Endothelial cell of umbilical vein (primary cell): ENCODE measurements around the gene RIN2. TPM values are rescaled to one million over a fixed set of nuclear protein-coding genes. Genes with fewer than 3 reads are reported as not detected.
A peak's percentile ranks its signal among the peaks of the same experiment; 100 is the strongest.

Source experiments
- BruUV-seq: library from RNA; stranded (reverse); fragments of 400-500 nt; replicated peaks from 2 replicates; lab custom pipeline; 2021; lab: Mats Ljungman, UMichigan
- CTCF ChIA-PET: fragments of 300-600, 350-600 bp; sonication (Branson Sonifier 250); formaldehyde crosslinking; loops from one replicate; lab custom pipeline; 2021; ENCODE audit warnings: antibody characterized with exemption, inconsistent platforms; lab: Charles Lee
- POLR2A ChIA-PET: fragments of 300-600, 350-600 bp; sonication (Branson Sonifier 250); formaldehyde crosslinking; loops from one replicate; lab custom pipeline; 2021; ENCODE audit warnings: antibody characterized with exemption, inconsistent platforms; lab: Charles Lee
- DNase-seq: peaks from one replicate; pipeline ENCODE4 v3.0.0-alpha.2; 2011; ENCODE audit warnings: low read depth, low spot score
- FAIRE-seq: peaks from 2 replicates; lab custom pipeline; 2011; peaks lifted over from hg19 to GRCh38; lab: Jason Lieb, UNC
- H2AFZ ChIP-seq: 2 replicates; pipeline ENCODE4 v1.6.0; 2012; ENCODE audit warnings: low read depth, low read length, control low read depth, inconsistent platforms
- H3K27ac ChIP-seq: 2 replicates; pipeline ENCODE4 v1.5.1; 2011; ENCODE audit warnings: low read depth, mild to moderate bottlenecking, control low read depth, low read length, moderate library complexity; ENCODE audit not compliant: insufficient read depth
- H3K27me3 ChIP-seq, 2 experiments: 2 replicates each; pipeline versions ENCODE4 v1.6.0 to v1.6.1; 2011; ENCODE audit warnings: low read length in 2 of 2, mixed read lengths in 1 of 2; ENCODE audit not compliant: control insufficient read depth in 2 of 2, insufficient read depth in 2 of 2
- H3K36me3 ChIP-seq, 2 experiments: 2 replicates in 1 of 2; 3 replicates in 1 of 2; pipeline ENCODE4 v1.5.1; 2011; ENCODE audit warnings: low read length in 2 of 2, mild to moderate bottlenecking in 1 of 2, moderate library complexity in 1 of 2; ENCODE audit not compliant: control insufficient read depth in 2 of 2, insufficient read depth in 2 of 2; ENCODE audit errors: extremely low read depth in 1 of 2
- H3K4me1 ChIP-seq: 3 replicates; pipeline ENCODE4 v1.5.1; 2011; ENCODE audit warnings: mild to moderate bottlenecking, low read length; ENCODE audit not compliant: control insufficient read depth, insufficient read depth; ENCODE audit errors: extremely low read depth
- H3K4me2 ChIP-seq: 2 replicates; pipeline ENCODE4 v1.6.1; 2011; ENCODE audit warnings: low read length, control low read depth, mixed read lengths; ENCODE audit not compliant: insufficient read depth
- H3K4me3 ChIP-seq, 3 experiments: fragments of 200-600 bp in 1 of 3; sonication (generic), shearing (Covaris generic) in 1 of 3; replicated peaks in 1 of 3; 2 replicates each; pipeline ENCODE4 v1.5.1; 2011 to 2016; ENCODE audit warnings: control low read depth in 3 of 3, low read length in 3 of 3, mild to moderate bottlenecking in 2 of 3, inconsistent platforms in 1 of 3, low read depth in 1 of 3, moderate library complexity in 1 of 3; ENCODE audit not compliant: insufficient read depth in 1 of 3
- H3K79me2 ChIP-seq: 2 replicates; pipeline ENCODE4 v1.6.0; 2012; ENCODE audit warnings: low read length, inconsistent platforms; ENCODE audit not compliant: control insufficient read depth, insufficient read depth
- H3K9ac ChIP-seq: replicated peaks from 2 replicates; pipeline ENCODE3; 2011; ENCODE audit warnings: low read length, control low read depth; ENCODE audit not compliant: insufficient read depth; ENCODE audit errors: extremely low read depth
- H3K9me1 ChIP-seq: replicated peaks from 3 replicates; pipeline ENCODE4 v1.6.0; 2011; ENCODE audit warnings: mild to moderate bottlenecking, low read length; ENCODE audit not compliant: control insufficient read depth, insufficient read depth; ENCODE audit errors: extremely low read depth
- H3K9me3 ChIP-seq: replicated peaks from 2 replicates; pipeline ENCODE4 v1.5.1; 2012; ENCODE audit warnings: low read length, inconsistent platforms; ENCODE audit not compliant: control insufficient read depth, insufficient read depth
- H4K20me1 ChIP-seq: replicated peaks from 2 replicates; pipeline ENCODE3; 2011; ENCODE audit warnings: mild to moderate bottlenecking, low read length; ENCODE audit not compliant: control insufficient read depth, insufficient read depth; ENCODE audit errors: extremely low read depth
- EZH2 ChIP-seq: IDR thresholded peaks from 2 replicates; pipeline ENCODE4 v1.6.1; 2012; ENCODE audit warnings: borderline replicate concordance, low read depth, mild to moderate bottlenecking, moderate library complexity, low read length, inconsistent platforms; ENCODE audit not compliant: severe bottlenecking
- FOS ChIP-seq: IDR thresholded peaks from 2 replicates; pipeline ENCODE4 v1.6.1; 2011; ENCODE audit warnings: mild to moderate bottlenecking, low read length, moderate library complexity, borderline replicate concordance; ENCODE audit not compliant: insufficient read depth
- GATA2 ChIP-seq: IDR thresholded peaks from 2 replicates; pipeline ENCODE4 v1.7.0; 2011; ENCODE audit warnings: low read depth, mild to moderate bottlenecking, moderate library complexity, mixed read lengths, low read length; ENCODE audit not compliant: insufficient read length, insufficient read depth
- JUN ChIP-seq: IDR thresholded peaks from 2 replicates; pipeline ENCODE4 v1.6.1; 2011; ENCODE audit warnings: borderline replicate concordance, low read depth; ENCODE audit not compliant: insufficient read length, insufficient read depth
- MAX ChIP-seq: IDR thresholded peaks from 2 replicates; pipeline ENCODE4 v1.6.1; 2011; ENCODE audit not compliant: insufficient read depth, insufficient read length
- MYC ChIP-seq: IDR thresholded peaks from one replicate; pipeline ENCODE4 v1.6.1; 2011; ENCODE audit warnings: mild to moderate bottlenecking, low read depth, low read length
- POLR2AphosphoS5 ChIP-seq: IDR thresholded peaks from 2 replicates; pipeline ENCODE4 v1.6.1; 2012; ENCODE audit warnings: low read depth, mild to moderate bottlenecking, control low read depth, low read length, moderate library complexity; ENCODE audit not compliant: insufficient read depth
- dilution Hi-C: fragments of 300-500 bp; cut with MboI; formaldehyde crosslinking; loops from one replicate; pipeline ENCODE4 v1.15.0; 2019; ENCODE audit warnings: low sequenced_read_pairs; ENCODE audit not compliant: extremely low pct_ligation_motif_present
- intact Hi-C: fragments of 100-400 bp; cut with micrococcal nuclease; formaldehyde crosslinking; loops from one replicate; pipeline ENCODE4 v1.10.0; 2022
- polyA plus RNA-seq, 4 experiments: library from polyadenylated mRNA; depleted of rRNA in 3 of 4; stranded (reverse) in 3 of 4; unstranded in 1 of 4; fragments of >200 nt; gene quantifications; 2 replicates each; pipeline versions ENCODE4 v1.2.1 to v1.2.3, GENCODE V29; 2011 to 2012; ENCODE audit warnings: missing spikeins in 1 of 4
- total RNA-seq: library from RNA; stranded (reverse); gene quantifications from 2 replicates; pipeline ENCODE4 v1.2.3, GENCODE V29; 2021

The RIN2 gene
- total and polyA plus RNA-seq, 2 donors (not counting 3 experiments of a cell fraction or from before 2014, with no cell fraction given), result 22.6 to 119 TPM

GRCh38 chr20:19774135-19774933 lies 16.3 kb downstream of the RIN2 start:
- no peaks in the 10 kb centered on the region for H3K27me3 ChIP-seq
- POLR2A ChIA-PET, result no interaction called here
- H3K9me1 ChIP-seq, result no peaks in the 10 kb centered on the region
- CTCF ChIA-PET, result interaction anchor here (1.2 to 1.5 kb wide), 3 partner anchors 10 to 81 kb away, joined by 3 to 6 read pairs (median 3); no protein-coding TSS in a partner anchor
- H3K9ac ChIP-seq, result no peak overlapping the region
- no peaks in the 10 kb centered on the region for H4K20me1 ChIP-seq
- dilution Hi-C loops, result no loop called here
- BruUV-seq, result no TSS peak
- DNase-seq (peak; percentile 65), FAIRE-seq (no peak)
- H3K4me2 ChIP-seq, result no peak overlapping the region
- peaks cover 6% of the 10 kb centered on the region for H3K4me1 ChIP-seq
- no peak for TF ChIP-seq GATA2
- TF ChIP-seq EZH2, result no peak
- TF ChIP-seq MYC, result no peak
- no peak for TF ChIP-seq MAX
- TF ChIP-seq FOS, result no peak
- TF ChIP-seq POLR2AphosphoS5, result no peak
- TF ChIP-seq JUN, result peak; percentile 59
- no peak overlapping the region for H3K4me3 ChIP-seq
- no peaks in the 10 kb centered on the region for H3K36me3 ChIP-seq
- H3K27ac ChIP-seq, result no peak overlapping the region
- no peak overlapping the region for H2AFZ ChIP-seq
- H3K9me3 ChIP-seq, result no peaks in the 10 kb centered on the region
- intact Hi-C loops, result no loop called here
- no peaks in the 10 kb centered on the region for H3K79me2 ChIP-seq
